Esophagus squamous epithelium (tissue), 5 donors: ENCODE results near the gene GNA14. TPM values are rescaled to one million over a fixed set of nuclear protein-coding genes. Genes with fewer than 3 reads are reported as not detected.
A peak's percentile ranks its signal among the peaks of the same experiment; 100 is the strongest.

Source experiments
- DNase-seq: peaks from one replicate; lab custom pipeline; 2025; lab: John Stamatoyannopoulos, UW
- H3K27ac ChIP-seq, 4 donors: fragments of 200-600 bp; sonication (generic); one replicate each; pipeline ENCODE4 v1.5.1; 2016 to 2019; ENCODE audit warnings: mild to moderate bottlenecking in 1 of 4
- H3K27me3 ChIP-seq, 4 donors: fragments of 200-600 bp; sonication (generic); 1 replicate in 3 of 4; 2 replicates in 1 of 4; pipeline versions ENCODE4 v1.5.1 to v1.6.0; 2017 to 2021; ENCODE audit warnings: antibody characterized with exemption in 1 of 4
- H3K36me3 ChIP-seq, 3 donors: fragments of 200-600 bp; sonication (generic); one replicate each; pipeline ENCODE4 v1.5.1; 2016 to 2019
- H3K4me1 ChIP-seq, 3 donors: fragments of 200-600 bp; sonication (generic); one replicate each; pipeline ENCODE4 v1.5.1; 2017 to 2019
- H3K4me3 ChIP-seq, 4 donors: fragments of 200-600 bp; sonication (generic); 1 replicate in 3 of 4; 2 replicates in 1 of 4; pipeline ENCODE4 v1.5.1; 2016 to 2019; ENCODE audit warnings: mild to moderate bottlenecking in 2 of 4, moderate library complexity in 1 of 4
- H3K9me3 ChIP-seq, 3 donors: fragments of 200-600 bp; sonication (generic); one replicate each; pipeline ENCODE4 v1.5.1; 2016 to 2019
- POLR2A ChIP-seq, 4 donors: fragments of 450-650 bp; IDR thresholded peaks; one replicate each; pipeline ENCODE4 v1.6.1; 2017; ENCODE audit warnings: antibody characterized with exemption in 4 of 4, mild to moderate bottlenecking in 4 of 4, moderate library complexity in 3 of 4
- WGBS, 2 donors: methylation state at CpG; one replicate each; pipeline ENCODE4 v1.1.5; 2018; 5-methylcytosine and 5-hydroxymethylcytosine counted together
- intact Hi-C: fragments of 100-400 bp; cut with DNase I; formaldehyde crosslinking; loops from one replicate; pipeline ENCODE4 v1.15.0; 2022
- total RNA-seq, 4 donors: library from RNA; depleted of rRNA; stranded (reverse); fragments of >200 nt; gene quantifications; one replicate each; pipeline ENCODE4 v1.1.0, GENCODE V29; 2016
- TF ChIP-seq, protein P1 (sequence below), 6 experiments: fragments of 450-650 bp in 4 of 6; fragments of 200-600 bp in 2 of 6; sonication (generic) in 2 of 6; IDR thresholded peaks; one replicate each; pipeline ENCODE4 v1.5.1; 2016 to 2019; ENCODE audit warnings: antibody characterized with exemption in 6 of 6, mild to moderate bottlenecking in 4 of 6, moderate library complexity in 4 of 6
- donor health status: DM: yes; HTN: yes; CAD: no.

Gene GNA14
- total RNA-seq, 4 donors from 2014 or later: 0.35 to 4.0 (median 2.2) TPM

DNA sequence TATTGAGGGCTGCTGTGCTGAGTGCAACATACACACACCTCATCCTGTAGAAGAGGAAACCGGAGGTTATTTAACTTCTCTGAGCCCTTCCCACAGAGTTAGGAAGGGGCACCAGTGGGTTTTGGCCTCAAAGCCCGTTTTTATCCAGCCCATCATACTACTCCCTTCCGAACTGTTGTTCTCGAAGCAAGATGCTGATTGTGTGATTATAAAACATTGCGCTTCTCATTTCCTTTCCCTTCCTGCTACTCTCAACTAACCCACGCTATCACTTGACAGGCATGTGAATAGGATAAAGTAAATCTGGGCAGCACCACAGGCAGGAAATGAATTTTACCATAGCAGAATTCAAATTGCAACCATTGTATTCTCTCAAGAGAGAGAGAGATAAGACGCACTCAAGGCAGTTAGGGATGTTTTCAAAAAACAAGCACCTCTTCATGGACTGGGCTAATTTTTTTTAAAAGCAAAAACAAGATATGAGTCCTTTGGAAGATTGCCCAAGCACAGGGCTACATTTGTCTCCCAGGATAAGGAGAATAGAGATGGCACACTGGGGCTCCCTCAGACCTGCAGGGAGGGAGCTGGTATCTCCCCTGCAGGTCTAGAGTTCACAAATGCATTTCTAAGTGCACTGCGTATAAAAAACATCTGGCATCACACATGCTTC lies 52.6 kb downstream of the GNA14 start:
- intact Hi-C loops: no loop called here
- 46 to 49% methylated on average over 8 of the region's 8 CpGs for WGBS, 2 donors
- DNase-seq: no peak
- Histone ChIP-seq H3K36me3 (no peaks in the 10 kb centered on the region), H3K27me3 (no peaks in the 10 kb centered on the region), H3K4me1 (peaks cover 0 to 62% (median 21%) of the 10 kb centered on the region in 3 donors), H3K27ac (peak overlapping the region in 2 of 4 donors; percentile 11 to 51), H3K9me3 (no peaks in the 10 kb centered on the region), H3K4me3 (no peak overlapping the region)
- TF ChIP-seq, protein P1, sequence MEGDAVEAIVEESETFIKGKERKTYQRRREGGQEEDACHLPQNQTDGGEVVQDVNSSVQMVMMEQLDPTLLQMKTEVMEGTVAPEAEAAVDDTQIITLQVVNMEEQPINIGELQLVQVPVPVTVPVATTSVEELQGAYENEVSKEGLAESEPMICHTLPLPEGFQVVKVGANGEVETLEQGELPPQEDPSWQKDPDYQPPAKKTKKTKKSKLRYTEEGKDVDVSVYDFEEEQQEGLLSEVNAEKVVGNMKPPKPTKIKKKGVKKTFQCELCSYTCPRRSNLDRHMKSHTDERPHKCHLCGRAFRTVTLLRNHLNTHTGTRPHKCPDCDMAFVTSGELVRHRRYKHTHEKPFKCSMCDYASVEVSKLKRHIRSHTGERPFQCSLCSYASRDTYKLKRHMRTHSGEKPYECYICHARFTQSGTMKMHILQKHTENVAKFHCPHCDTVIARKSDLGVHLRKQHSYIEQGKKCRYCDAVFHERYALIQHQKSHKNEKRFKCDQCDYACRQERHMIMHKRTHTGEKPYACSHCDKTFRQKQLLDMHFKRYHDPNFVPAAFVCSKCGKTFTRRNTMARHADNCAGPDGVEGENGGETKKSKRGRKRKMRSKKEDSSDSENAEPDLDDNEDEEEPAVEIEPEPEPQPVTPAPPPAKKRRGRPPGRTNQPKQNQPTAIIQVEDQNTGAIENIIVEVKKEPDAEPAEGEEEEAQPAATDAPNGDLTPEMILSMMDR (IDR thresholded peaks at IDR 0.05): no peak
- TF ChIP-seq POLR2A (IDR thresholded peaks at IDR 0.05): no peak

DNA sequence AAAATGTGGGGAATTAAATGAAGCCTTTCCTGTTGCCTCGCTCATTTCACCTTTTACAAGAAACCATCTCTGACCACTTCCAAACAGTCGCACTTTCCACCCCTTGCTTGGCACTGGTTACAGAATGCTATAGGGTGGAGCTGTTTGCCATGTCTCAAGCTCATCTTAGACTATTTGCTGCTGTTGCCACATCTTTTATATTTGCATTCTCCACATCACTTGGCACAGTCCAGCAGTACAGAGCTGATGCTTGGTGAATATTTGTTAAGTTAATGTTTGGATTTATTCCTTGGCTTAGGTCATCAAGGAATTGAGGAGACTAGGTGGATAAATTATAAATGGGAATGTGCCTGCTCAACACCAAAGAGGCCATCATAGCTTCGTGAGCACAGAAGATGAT lies 53.2 kb downstream of the GNA14 start:
- intact Hi-C loops: no loop called here
- TF ChIP-seq, protein P1 (IDR thresholded peaks at IDR 0.05): no peak
- TF ChIP-seq POLR2A (IDR thresholded peaks at IDR 0.05): no peak
- no peaks in the 10 kb centered on the region for H3K9me3 ChIP-seq
- no peak for DNase-seq
- H3K4me1 ChIP-seq: peaks cover 0 to 62% (median 21%) of the 10 kb centered on the region in 3 donors
- no peaks in the 10 kb centered on the region for H3K36me3 ChIP-seq
- H3K4me3 ChIP-seq: no peak overlapping the region
- WGBS, 2 donors: 60 to 69% methylated on average over 3 of the region's 3 CpGs
- peak overlapping the region in 2 of 4 donors; percentile 11 to 51 for H3K27ac ChIP-seq
- H3K27me3 ChIP-seq: no peaks in the 10 kb centered on the region

DNA sequence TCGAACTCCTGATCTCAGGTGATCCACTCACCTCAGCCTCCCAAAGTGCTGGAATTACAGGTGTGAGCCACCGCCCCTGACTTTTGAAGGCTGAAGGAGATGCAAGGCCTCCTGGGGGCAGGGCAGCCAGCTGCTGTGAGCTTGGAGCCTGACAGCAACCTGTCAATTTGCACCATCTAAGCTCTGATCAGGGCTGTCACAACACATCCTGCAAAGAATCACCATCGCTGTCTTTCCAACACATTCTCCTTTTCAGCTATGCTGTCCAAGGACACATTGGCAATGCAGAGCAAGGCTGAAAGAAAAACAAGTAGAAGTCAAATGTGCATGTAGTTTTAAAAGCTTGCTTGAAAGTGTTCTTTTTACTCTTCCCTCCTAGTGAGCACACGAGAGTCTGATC lies 54.6 kb downstream of the GNA14 start:
- no peak for DNase-seq
- no peaks in the 10 kb centered on the region for H3K36me3 ChIP-seq
- WGBS, 2 donors: 79 to 89% methylated on average over 3 to 4 of the region's 4 CpGs
- H3K27me3 ChIP-seq: no peaks in the 10 kb centered on the region
- peaks cover 4 to 65% (median 27%) of the 10 kb centered on the region in 3 donors for H3K4me1 ChIP-seq
- TF ChIP-seq POLR2A (IDR thresholded peaks at IDR 0.05): no peak
- TF ChIP-seq, protein P1 (IDR thresholded peaks at IDR 0.05): no peak
- H3K27ac ChIP-seq: no peak overlapping the region
- intact Hi-C loops: no loop called here
- no peaks in the 10 kb centered on the region for H3K9me3 ChIP-seq
- H3K4me3 ChIP-seq: no peak overlapping the region

DNA sequence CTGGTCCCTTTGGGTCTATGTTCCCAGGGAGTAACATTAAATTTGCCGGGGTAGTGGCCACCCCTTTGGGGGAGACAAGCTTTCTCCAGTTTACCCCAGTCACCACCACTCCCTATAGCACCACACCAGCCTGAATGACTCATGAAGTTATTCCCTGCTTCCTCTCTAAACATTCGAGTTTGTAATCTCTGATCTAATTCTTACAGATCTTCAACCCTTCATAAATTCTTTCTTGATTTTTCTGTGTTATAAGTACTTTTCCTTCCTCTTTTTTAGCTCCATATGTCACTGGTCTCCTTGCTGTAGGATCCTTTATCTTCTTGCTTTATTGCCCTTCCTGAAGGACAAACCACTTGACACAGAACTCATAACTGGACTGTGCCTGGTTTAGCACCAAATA lies 55.6 kb downstream of the GNA14 start:
- DNase-seq: no peak
- 51 to 55% methylated on average over 2 of the region's 2 CpGs for WGBS, 2 donors
- Histone ChIP-seq H3K36me3 (no peaks in the 10 kb centered on the region), H3K9me3 (no peaks in the 10 kb centered on the region), H3K27me3 (no peaks in the 10 kb centered on the region), H3K4me1 (peaks cover 4 to 65% (median 28%) of the 10 kb centered on the region in 3 donors), H3K4me3 (no peak overlapping the region), H3K27ac (no peak overlapping the region)
- TF ChIP-seq, protein P1 (IDR thresholded peaks at IDR 0.05): no peak
- TF ChIP-seq POLR2A (IDR thresholded peaks at IDR 0.05): no peak
- intact Hi-C loops: no loop called here

DNA sequence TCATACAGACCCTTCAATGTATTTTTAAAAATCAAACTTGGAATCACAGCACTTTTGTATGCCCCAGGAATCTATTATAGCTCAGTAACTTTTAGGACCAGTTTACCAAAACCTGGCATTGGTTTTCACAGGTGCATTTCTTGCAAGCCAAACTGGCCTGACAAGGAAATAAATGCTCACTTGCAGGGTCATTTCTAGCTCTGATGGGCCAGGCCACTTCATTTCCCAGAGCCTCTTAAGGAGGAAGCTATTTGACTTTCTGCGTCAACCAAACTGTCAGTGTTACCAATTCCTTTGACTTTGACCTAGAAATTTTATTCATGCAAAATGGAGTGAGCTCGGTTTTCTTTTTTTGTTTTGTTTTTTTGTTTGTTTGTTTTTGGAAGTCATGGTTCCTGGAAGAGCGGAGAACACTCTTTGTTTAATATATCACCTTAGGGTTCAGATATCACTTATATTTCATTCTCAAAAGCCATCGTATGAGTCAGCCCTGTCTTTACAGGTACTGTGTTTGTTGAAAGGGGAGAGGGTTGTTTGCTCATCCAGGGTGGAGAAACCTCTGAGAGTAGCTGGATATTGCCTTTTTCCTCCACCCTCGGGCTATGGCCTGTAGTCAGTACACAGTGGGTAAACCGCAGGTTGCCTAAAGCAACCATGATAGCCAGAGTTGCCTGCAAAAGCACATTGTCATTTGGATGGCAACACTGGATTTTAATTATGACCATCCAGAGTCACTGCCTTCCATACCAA lies 58.9 kb downstream of the GNA14 start:
- DNase-seq: no peak

More for the DNA sequence above, 58.9 kb downstream of the GNA14 start:
- TF ChIP-seq, protein P1 (IDR thresholded peaks at IDR 0.05): no peak
- TF ChIP-seq POLR2A (IDR thresholded peaks at IDR 0.05): no peak
- H3K4me3 ChIP-seq: no peak overlapping the region
- H3K4me1 ChIP-seq: peaks cover 4 to 41% (median 15%) of the 10 kb centered on the region in 3 donors
- H3K27me3 ChIP-seq: no peaks in the 10 kb centered on the region
- H3K36me3 ChIP-seq: no peaks in the 10 kb centered on the region
- intact Hi-C loops: no loop called here
- WGBS, 2 donors: 44 to 64% methylated on average over 6 of the region's 6 CpGs
- H3K27ac ChIP-seq: peak overlapping the region in 3 of 4 donors; percentile 36 to 60 (median 50)
- H3K9me3 ChIP-seq: no peaks in the 10 kb centered on the region
